ENCODE data around the gene EPHB2. TPM values are rescaled to one million over a fixed set of nuclear protein-coding genes. Genes with fewer than 3 reads are reported as not detected.

EPHB2 gene
- total RNA-seq, 2 donors from 2014 or later, result 34.0 to 50.7 TPM

DNA sequence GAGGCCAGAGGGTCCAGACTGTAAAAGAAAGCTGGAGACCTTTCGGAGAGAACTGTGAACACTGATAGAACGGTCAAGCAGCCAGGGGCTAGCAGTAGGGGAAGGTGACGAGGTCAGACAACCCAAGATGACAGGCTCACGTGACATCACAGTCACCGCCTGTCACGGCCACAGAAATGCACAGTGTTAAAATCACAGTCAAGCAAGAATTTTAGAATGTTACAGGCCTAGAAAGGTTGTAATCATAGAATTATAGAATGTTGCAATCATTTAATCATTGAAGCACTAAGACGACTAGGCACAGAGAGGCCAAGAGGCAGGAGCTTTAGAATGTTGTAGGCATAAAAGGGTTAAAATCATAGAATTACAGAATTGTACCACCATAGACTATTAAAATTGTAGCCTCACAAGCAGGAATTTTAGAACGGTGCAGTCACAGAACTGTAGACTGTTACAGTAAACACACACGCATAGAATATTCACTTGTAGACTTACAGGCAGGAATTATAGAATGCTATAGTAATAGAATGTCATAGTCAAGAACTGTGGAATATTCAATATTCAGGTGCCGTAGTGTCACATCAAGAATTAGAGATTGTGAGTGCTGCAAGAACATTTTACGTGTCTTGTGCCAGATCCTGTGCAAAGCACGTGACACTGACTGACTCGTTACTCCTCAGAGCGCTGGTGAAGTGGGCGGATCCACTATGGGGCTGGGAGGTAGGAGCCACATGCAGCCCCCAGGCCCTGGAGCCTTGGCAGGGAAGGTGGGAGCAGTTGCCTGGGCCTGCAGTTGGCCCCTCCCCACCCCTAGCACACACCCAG, 118.1 kb downstream of the EPHB2 start:
- no peak overlapping the region for H3K4me3 ChIP-seq (ENCODE audit: low read length)
- Mint-ChIP-seq H3K4me3 (no peak overlapping the region), H3K36me3 (ENCODE audit: low read depth) (no peaks in the 10 kb centered on the region), H3K4me1 (peaks cover 35% of the 10 kb centered on the region), H3K27ac (no peak overlapping the region), H3K27me3 (ENCODE audit: insufficient read depth) (peaks cover 2% of the 10 kb centered on the region), H3K9me3 (no peaks in the 10 kb centered on the region)
- no peak for DNase-seq
- H3K27me3 ChIP-seq (ENCODE audit: control insufficient read depth, insufficient read depth, low read length, poor library complexity, severe bottlenecking), result no peaks in the 10 kb centered on the region
- H3K9ac ChIP-seq (ENCODE audit: extremely low read depth, low read length, poor library complexity, severe bottlenecking), result no peak overlapping the region
- WGBS, 2 experiments (ENCODE audit: insufficient coverage in 1 of 2, insufficient read length in 1 of 2), result 84 to 89% methylated on average over 11 to 15 of the region's 15 CpGs
- H3K4me1 ChIP-seq (ENCODE audit: control insufficient read depth, insufficient read depth, low read length), result peaks cover 18% of the 10 kb centered on the region
- no peaks in the 10 kb centered on the region for H3K36me3 ChIP-seq (ENCODE audit: control insufficient read depth, insufficient read depth, low read length)
- TF ChIP-seq, protein P1, sequence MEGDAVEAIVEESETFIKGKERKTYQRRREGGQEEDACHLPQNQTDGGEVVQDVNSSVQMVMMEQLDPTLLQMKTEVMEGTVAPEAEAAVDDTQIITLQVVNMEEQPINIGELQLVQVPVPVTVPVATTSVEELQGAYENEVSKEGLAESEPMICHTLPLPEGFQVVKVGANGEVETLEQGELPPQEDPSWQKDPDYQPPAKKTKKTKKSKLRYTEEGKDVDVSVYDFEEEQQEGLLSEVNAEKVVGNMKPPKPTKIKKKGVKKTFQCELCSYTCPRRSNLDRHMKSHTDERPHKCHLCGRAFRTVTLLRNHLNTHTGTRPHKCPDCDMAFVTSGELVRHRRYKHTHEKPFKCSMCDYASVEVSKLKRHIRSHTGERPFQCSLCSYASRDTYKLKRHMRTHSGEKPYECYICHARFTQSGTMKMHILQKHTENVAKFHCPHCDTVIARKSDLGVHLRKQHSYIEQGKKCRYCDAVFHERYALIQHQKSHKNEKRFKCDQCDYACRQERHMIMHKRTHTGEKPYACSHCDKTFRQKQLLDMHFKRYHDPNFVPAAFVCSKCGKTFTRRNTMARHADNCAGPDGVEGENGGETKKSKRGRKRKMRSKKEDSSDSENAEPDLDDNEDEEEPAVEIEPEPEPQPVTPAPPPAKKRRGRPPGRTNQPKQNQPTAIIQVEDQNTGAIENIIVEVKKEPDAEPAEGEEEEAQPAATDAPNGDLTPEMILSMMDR (conservative IDR thresholded peaks at IDR 0.05), result no peak
- H3K9me3 ChIP-seq (ENCODE audit: control insufficient read depth, low read length), result no peaks in the 10 kb centered on the region
- H3K27ac ChIP-seq (ENCODE audit: low read depth, low read length), result no peak overlapping the region

DNA sequence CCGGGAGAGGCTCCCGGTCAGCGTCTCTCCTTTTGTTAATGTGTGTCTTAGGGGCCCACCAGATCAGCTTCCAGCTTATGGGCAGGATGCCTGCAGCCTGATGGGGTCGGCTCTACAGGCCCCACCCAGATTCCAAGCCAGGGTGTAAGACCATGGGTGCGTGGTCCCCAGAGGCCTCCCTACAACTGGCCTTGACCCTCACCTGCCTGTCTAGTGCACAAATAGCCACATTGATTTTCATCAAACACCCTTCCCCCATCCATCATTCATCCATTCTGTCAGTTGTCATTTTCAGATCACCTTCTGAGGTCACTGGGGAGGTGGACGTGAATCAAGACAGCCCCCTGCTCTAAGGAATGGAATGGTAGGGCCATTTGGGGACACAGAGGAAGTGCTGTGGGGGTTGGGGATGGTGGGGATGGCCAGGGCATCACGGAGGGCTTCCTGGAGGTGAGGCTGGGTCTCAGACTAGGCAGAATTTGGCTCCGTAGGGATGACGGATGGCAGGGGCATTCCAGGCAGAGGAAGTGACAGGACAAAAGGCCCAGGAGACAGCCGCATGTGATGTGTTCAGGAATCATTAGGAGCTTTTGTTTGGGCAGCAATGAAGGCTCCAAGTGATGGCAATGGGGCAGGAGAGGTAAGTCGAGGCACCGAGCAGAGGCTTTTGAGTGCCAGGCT, 118.8 kb downstream of the EPHB2 start:
- no peak for DNase-seq
- Histone ChIP-seq H3K36me3 (ENCODE audit: control insufficient read depth, insufficient read depth, low read length) (no peaks in the 10 kb centered on the region), H3K27me3 (ENCODE audit: control insufficient read depth, insufficient read depth, low read length, poor library complexity, severe bottlenecking) (no peaks in the 10 kb centered on the region), H3K27ac (ENCODE audit: low read depth, low read length) (no peak overlapping the region), H3K4me1 (ENCODE audit: control insufficient read depth, insufficient read depth, low read length) (peaks cover 18% of the 10 kb centered on the region), H3K9me3 (ENCODE audit: control insufficient read depth, low read length) (no peaks in the 10 kb centered on the region), H3K9ac (ENCODE audit: extremely low read depth, low read length, poor library complexity, severe bottlenecking) (no peak overlapping the region), H3K4me3 (ENCODE audit: low read length) (no peak overlapping the region)
- TF ChIP-seq, protein P1 (conservative IDR thresholded peaks at IDR 0.05), result no peak
- H3K4me3 Mint-ChIP-seq, result no peak overlapping the region
- WGBS, 2 experiments (ENCODE audit: insufficient coverage in 1 of 2, insufficient read length in 1 of 2), result 71 to 75% methylated on average over 7 to 12 of the region's 12 CpGs
- no peaks in the 10 kb centered on the region for H3K9me3 Mint-ChIP-seq
- H3K4me1 Mint-ChIP-seq, result peaks cover 35% of the 10 kb centered on the region
- H3K27ac Mint-ChIP-seq, result no peak overlapping the region
- H3K36me3 Mint-ChIP-seq (ENCODE audit: low read depth), result no peaks in the 10 kb centered on the region
- peaks cover 2% of the 10 kb centered on the region for H3K27me3 Mint-ChIP-seq (ENCODE audit: insufficient read depth)

DNA sequence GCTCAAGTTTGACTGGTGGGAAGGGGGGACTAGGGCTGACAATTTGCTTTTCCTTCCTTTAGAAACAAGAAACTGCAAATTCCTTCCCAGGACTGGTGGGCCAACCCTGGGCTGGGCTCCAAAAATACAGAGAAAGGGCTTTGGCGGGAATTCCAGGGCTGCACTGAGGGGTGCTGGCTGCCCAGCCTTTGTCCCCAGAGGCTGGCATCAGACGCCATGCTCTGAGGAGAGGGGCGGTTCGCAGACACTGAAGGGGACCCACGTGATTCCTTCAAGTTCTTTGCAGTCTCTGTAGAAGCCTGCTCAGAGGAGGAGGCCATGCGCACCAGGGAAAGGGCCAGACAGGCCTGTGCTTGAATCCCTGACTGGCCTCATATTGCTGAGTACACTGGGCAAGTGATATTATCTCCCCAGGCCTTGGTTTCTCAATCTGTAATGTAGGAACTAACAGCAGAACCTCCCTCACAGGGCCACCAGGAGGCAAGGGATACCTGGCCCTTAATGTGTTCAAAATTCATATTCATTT, 119.5 kb downstream of the EPHB2 start:
- H3K4me1 ChIP-seq (ENCODE audit: control insufficient read depth, insufficient read depth, low read length), result peaks cover 18% of the 10 kb centered on the region
- no peaks in the 10 kb centered on the region for H3K9me3 ChIP-seq (ENCODE audit: control insufficient read depth, low read length)
- Mint-ChIP-seq H3K4me3 (no peak overlapping the region), H3K9me3 (no peaks in the 10 kb centered on the region), H3K27me3 (ENCODE audit: insufficient read depth) (peaks cover 2% of the 10 kb centered on the region), H3K36me3 (ENCODE audit: low read depth) (no peaks in the 10 kb centered on the region), H3K4me1 (peaks cover 35% of the 10 kb centered on the region), H3K27ac (no peak overlapping the region)
- H3K9ac ChIP-seq (ENCODE audit: extremely low read depth, low read length, poor library complexity, severe bottlenecking), result no peak overlapping the region
- H3K36me3 ChIP-seq (ENCODE audit: control insufficient read depth, insufficient read depth, low read length), result no peaks in the 10 kb centered on the region
- H3K27ac ChIP-seq (ENCODE audit: low read depth, low read length), result no peak overlapping the region
- no peak overlapping the region for H3K4me3 ChIP-seq (ENCODE audit: low read length)
- H3K27me3 ChIP-seq (ENCODE audit: control insufficient read depth, insufficient read depth, low read length, poor library complexity, severe bottlenecking), result no peaks in the 10 kb centered on the region
- TF ChIP-seq, protein P1 (conservative IDR thresholded peaks at IDR 0.05), result peak; percentile 44
- 93 to 94% methylated on average over 5 to 6 of the region's 6 CpGs for WGBS, 2 experiments (ENCODE audit: insufficient coverage in 1 of 2, insufficient read length in 1 of 2)
- no peak for DNase-seq
